Neural progenitor cell (in vitro differentiated cells): ENCODE measurements around the gene GSTM5.

Experiments
- EZH2 ChIP-seq: fragments of 200-600 bp; sonication (generic); IDR thresholded peaks from 2 replicates; pipeline ENCODE4 v1.6.1; 2017; ENCODE audit warnings: antibody characterized with exemption, mild to moderate bottlenecking, moderate library complexity
- TF ChIP-seq, protein P1 (sequence below): fragments of 200-600 bp; sonication (generic); IDR thresholded peaks from 2 replicates; pipeline ENCODE4 v1.5.1; 2017; ENCODE audit warnings: antibody characterized with exemption, mild to moderate bottlenecking

DNA sequence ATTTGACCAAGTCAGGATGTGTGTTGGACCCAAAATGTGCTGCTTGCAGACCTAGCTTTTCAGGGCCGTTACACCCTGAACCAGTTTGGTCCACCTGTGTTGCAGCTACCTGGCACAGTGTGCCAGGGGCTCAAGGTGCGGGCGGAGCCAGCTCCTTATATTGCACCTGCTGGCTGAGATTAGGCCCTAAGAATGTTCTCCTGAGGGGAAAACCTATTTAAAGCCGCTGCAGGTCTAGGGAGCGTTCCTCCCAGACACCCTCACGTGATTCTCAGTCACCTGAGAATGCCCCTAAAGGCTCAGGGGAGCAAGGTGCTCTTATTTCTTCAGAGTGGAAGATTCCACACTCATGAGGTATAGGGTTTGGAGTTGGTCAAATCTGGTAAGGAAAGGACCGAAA, 16.8 kb downstream of the GSTM5 start:
- TF ChIP-seq, protein P1, sequence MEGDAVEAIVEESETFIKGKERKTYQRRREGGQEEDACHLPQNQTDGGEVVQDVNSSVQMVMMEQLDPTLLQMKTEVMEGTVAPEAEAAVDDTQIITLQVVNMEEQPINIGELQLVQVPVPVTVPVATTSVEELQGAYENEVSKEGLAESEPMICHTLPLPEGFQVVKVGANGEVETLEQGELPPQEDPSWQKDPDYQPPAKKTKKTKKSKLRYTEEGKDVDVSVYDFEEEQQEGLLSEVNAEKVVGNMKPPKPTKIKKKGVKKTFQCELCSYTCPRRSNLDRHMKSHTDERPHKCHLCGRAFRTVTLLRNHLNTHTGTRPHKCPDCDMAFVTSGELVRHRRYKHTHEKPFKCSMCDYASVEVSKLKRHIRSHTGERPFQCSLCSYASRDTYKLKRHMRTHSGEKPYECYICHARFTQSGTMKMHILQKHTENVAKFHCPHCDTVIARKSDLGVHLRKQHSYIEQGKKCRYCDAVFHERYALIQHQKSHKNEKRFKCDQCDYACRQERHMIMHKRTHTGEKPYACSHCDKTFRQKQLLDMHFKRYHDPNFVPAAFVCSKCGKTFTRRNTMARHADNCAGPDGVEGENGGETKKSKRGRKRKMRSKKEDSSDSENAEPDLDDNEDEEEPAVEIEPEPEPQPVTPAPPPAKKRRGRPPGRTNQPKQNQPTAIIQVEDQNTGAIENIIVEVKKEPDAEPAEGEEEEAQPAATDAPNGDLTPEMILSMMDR: no peak
- TF ChIP-seq EZH2: no peak
